AG09319 (cell line): Measurements from ENCODE around the gene MBD3L5.

ENCODE experiments used
- DNase-seq: peaks from one replicate; pipeline ENCODE4 v3.0.0-alpha.2; 2010; ENCODE audit warnings: low read depth; ENCODE audit errors: extremely low read depth
- CTCF ChIP-seq: IDR thresholded peaks from 2 replicates; pipeline ENCODE4 v1.5.1; 2011; ENCODE audit warnings: low read depth, mild to moderate bottlenecking, inconsistent platforms, low read length, moderate library complexity

Gene MBD3L5

GRCh38 chr19:7074705-7075282 is 44.4 kb downstream of the MBD3L5 start:
- no peak for TF ChIP-seq CTCF

GRCh38 chr19:7076151-7076550 is 45.8 kb downstream of the MBD3L5 start:
- no peak for DNase-seq
- no peak for TF ChIP-seq CTCF

More at GRCh38 chr19:7074705-7075282, 44.4 kb downstream of the MBD3L5 start:
- DNase-seq, result no peak

- DNase-seq, result no peak
- no peak for TF ChIP-seq CTCF
Observed at GRCh38 chr19:7078008-7078407, 47.6 kb downstream of the MBD3L5 start.
